PC-3 (cell line): ENCODE results near the gene IL34. TPM values are rescaled to one million over a fixed set of nuclear protein-coding genes. Genes with fewer than 3 reads are reported as not detected.

Experiments used
- ATAC-seq: fragments of 200-7000 bp; cut with Tn5 transposase; 2 replicates; pipeline ENCODE4 v1.9.1; 2020; ENCODE audit warnings: mild to moderate bottlenecking, moderate library complexity
- BruUV-seq: library from RNA; stranded (reverse); fragments of 400-500 nt; replicated peaks from 2 replicates; lab custom pipeline; 2021; lab: Mats Ljungman, UMichigan
- CTCF ChIA-PET: fragments of 300-600 bp; sonication (Branson Sonifier 250); formaldehyde crosslinking; loops from one replicate; lab custom pipeline; 2022; ENCODE audit warnings: antibody characterized with exemption; lab: Charles Lee
- POLR2A ChIA-PET: fragments of 300-600 bp; sonication (Branson Sonifier 250); formaldehyde crosslinking; loops from one replicate; lab custom pipeline; 2022; ENCODE audit warnings: antibody characterized with exemption; ENCODE audit not compliant: unreplicated experiment; lab: Charles Lee
- DNase-seq: peaks from one replicate; pipeline ENCODE4 v3.0.0-alpha.2; 2015
- H2AFZ ChIP-seq: fragments of 300-600 bp; sonication (generic); 2 replicates; pipeline ENCODE4 v1.6.0; 2016; ENCODE audit warnings: antibody characterized with exemption, low read length
- H3F3A ChIP-seq: fragments of 300-600 bp; sonication (generic); one replicate; pipeline ENCODE4 v1.6.0; 2017; ENCODE audit warnings: antibody characterized with exemption, low read length, control low read depth, mild to moderate bottlenecking; ENCODE audit not compliant: unreplicated experiment
- H3K27ac ChIP-seq: fragments of 300-600 bp; sonication (generic); 2 replicates; pipeline ENCODE4 v1.5.1; 2016; ENCODE audit warnings: mild to moderate bottlenecking, low read length
- H3K27me3 ChIP-seq: fragments of 300-600 bp; sonication (generic); 2 replicates; pipeline ENCODE4 v1.6.1; 2016; ENCODE audit warnings: low read length, mixed read lengths
- H3K36me3 ChIP-seq: fragments of 300-600 bp; sonication (generic); 2 replicates; pipeline ENCODE4 v1.6.1; 2016; ENCODE audit warnings: low read depth, mixed run types, low read length, mixed read lengths
- H3K4me1 ChIP-seq: fragments of 300-600 bp; sonication (generic); 2 replicates; pipeline ENCODE4 v1.5.1; 2016; ENCODE audit warnings: low read length; ENCODE audit not compliant: insufficient read depth
- H3K4me2 ChIP-seq: fragments of 300-600 bp; sonication (generic); 2 replicates; pipeline ENCODE4 v1.6.0; 2016; ENCODE audit warnings: low read length
- H3K4me3 ChIP-seq: fragments of 300-600 bp; sonication (generic); 2 replicates; pipeline ENCODE4 v1.5.1; 2016; ENCODE audit warnings: mild to moderate bottlenecking, low read length, mixed read lengths
- H3K79me2 ChIP-seq: fragments of 300-600 bp; sonication (generic); 2 replicates; pipeline ENCODE4 v1.6.1; 2017; ENCODE audit warnings: low read length, mixed read lengths
- H3K9ac ChIP-seq: fragments of 300-600 bp; sonication (generic); 2 replicates; pipeline ENCODE4 v1.6.0; 2016; ENCODE audit warnings: mild to moderate bottlenecking, low read length
- H3K9me2 ChIP-seq: fragments of 300-600 bp; sonication (generic); replicated peaks from 2 replicates; pipeline ENCODE4 v1.6.1; 2016; ENCODE audit warnings: mixed run types, low read length, mixed read lengths
- H3K9me3 ChIP-seq: fragments of 300-600 bp; sonication (generic); 2 replicates; pipeline ENCODE4 v1.6.1; 2016; ENCODE audit warnings: low read length, mixed read lengths
- H4K20me1 ChIP-seq: fragments of 300-600 bp; sonication (generic); 2 replicates; pipeline ENCODE4 v1.6.1; 2016; ENCODE audit warnings: low read length, mixed read lengths
- EZH2 ChIP-seq: fragments of 300-600 bp; sonication (generic); IDR thresholded peaks from one replicate; pipeline ENCODE4 v1.6.1; 2017; ENCODE audit warnings: antibody characterized with exemption, mild to moderate bottlenecking, low read length; ENCODE audit not compliant: unreplicated experiment
- EZH2phosphoT487 ChIP-seq: fragments of 300-600 bp; sonication (generic); IDR thresholded peaks from 2 replicates; pipeline ENCODE4 v1.6.1; 2018; ENCODE audit warnings: mild to moderate bottlenecking, antibody characterized with exemption, low read length, borderline replicate concordance
- intact Hi-C: fragments of 100-400 bp; cut with micrococcal nuclease; formaldehyde crosslinking; loops from 2 replicates; pipeline ENCODE4 v1.9.0; 2023
- total RNA-seq: library from RNA; depleted of rRNA; stranded (reverse); fragments of >200 nt; gene quantifications from 2 replicates; pipeline ENCODE4 v1.2.3, GENCODE V29; 2014
- TF ChIP-seq, protein P1 (sequence below): fragments of 300-600 bp; sonication (generic); conservative IDR thresholded peaks from 2 replicates; pipeline ENCODE4 v1.5.1; 2017; ENCODE audit warnings: antibody characterized with exemption, low read depth, mild to moderate bottlenecking, low read length

IL34 gene
- total RNA-seq, 1 experiment from 2014 or later: not detected

DNA sequence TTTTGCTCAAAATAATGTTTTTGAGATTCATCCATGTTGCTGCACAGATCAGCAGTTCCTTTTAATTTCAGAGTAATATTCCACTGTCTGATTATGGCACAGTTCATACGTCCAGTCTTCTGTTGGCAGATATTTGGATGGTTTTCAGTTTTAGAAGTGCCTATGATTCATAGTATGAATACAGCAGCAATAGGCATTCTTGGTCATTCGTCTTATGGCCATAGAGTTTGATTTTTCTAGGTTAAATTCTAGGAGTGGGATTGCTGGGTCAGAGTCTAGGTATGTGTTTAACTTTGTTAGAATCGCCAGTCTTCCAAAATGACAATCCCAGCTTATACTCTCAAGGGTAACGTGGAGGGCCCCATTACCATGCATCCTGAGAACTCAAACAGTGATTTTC is 11.5 kb upstream of the IL34 start:
- Histone ChIP-seq H3K4me1 (peaks cover 8% of the 10 kb centered on the region), H3F3A (no peaks in the 10 kb centered on the region), H3K4me2 (no peak overlapping the region), H4K20me1 (no peaks in the 10 kb centered on the region), H3K9ac (no peak overlapping the region), H3K36me3 (no peaks in the 10 kb centered on the region), H3K27ac (peak overlapping the region; percentile 55), H3K4me3 (no peak overlapping the region), H3K27me3 (no peaks in the 10 kb centered on the region), H2AFZ (no peak overlapping the region), H3K9me3 (no peaks in the 10 kb centered on the region), H3K9me2 (no peaks in the 10 kb centered on the region), H3K79me2 (no peaks in the 10 kb centered on the region)
- peak; percentile 49 for ATAC-seq
- BruUV-seq: no TSS peak
- POLR2A ChIA-PET: no interaction called here
- no peak for DNase-seq
- TF ChIP-seq EZH2phosphoT487 (no peak), EZH2 (no peak)
- TF ChIP-seq, protein P1, sequence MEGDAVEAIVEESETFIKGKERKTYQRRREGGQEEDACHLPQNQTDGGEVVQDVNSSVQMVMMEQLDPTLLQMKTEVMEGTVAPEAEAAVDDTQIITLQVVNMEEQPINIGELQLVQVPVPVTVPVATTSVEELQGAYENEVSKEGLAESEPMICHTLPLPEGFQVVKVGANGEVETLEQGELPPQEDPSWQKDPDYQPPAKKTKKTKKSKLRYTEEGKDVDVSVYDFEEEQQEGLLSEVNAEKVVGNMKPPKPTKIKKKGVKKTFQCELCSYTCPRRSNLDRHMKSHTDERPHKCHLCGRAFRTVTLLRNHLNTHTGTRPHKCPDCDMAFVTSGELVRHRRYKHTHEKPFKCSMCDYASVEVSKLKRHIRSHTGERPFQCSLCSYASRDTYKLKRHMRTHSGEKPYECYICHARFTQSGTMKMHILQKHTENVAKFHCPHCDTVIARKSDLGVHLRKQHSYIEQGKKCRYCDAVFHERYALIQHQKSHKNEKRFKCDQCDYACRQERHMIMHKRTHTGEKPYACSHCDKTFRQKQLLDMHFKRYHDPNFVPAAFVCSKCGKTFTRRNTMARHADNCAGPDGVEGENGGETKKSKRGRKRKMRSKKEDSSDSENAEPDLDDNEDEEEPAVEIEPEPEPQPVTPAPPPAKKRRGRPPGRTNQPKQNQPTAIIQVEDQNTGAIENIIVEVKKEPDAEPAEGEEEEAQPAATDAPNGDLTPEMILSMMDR: no peak
- intact Hi-C loops: loop anchor here (2.0 kb wide), 1 partner anchor 20 kb away; no protein-coding TSS in a partner anchor
- CTCF ChIA-PET: no interaction called here

DNA sequence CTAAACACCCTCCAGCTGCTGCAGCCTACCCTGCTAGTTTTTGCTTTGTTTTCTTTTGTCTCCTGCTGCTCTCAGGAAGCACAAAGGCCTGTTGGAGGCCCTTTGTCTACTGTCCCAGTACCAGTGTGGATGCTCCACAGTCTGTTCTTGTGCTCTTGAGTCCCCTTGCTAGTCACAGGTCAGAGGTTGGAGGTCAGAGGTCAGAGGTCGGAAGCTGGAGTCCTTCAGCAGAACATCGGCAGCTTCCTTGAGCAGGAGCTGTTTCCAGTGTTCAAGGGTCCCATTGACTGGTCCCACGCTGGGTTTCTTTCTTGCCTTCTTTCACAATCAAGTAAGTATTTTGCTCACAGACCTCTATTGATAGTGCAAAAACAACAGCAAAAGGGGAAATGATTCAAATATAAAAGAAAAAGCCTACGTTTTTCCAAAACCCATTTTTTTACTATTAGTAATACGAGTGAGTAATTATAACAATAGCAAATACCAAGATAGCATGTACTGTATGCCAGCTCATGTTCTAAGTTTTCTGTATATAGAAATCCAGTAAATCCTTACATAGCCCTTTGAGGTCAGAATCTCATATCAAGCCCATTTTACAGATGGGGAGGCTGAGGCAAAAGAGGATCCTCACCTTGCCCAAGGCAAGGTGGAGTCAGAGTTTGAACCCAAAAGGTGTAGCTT is 10.9 kb upstream of the IL34 start:
- peak; percentile 86 for ATAC-seq
- BruUV-seq: no TSS peak
- peak overlapping the region; percentile 63; the same call in 1 of the 2 replicates for H3K4me2 ChIP-seq

More for the DNA sequence above, 10.9 kb upstream of the IL34 start:
- no peak overlapping the region for H2AFZ ChIP-seq
- peaks cover 8% of the 10 kb centered on the region for H3K4me1 ChIP-seq
- no peaks in the 10 kb centered on the region for H3K36me3 ChIP-seq
- DNase-seq: peak; percentile 68
- H3K4me3 ChIP-seq: peak overlapping the region; percentile 22; the same call in 1 of the 2 replicates
- ChIA-PET CTCF (interaction anchor here (0.7 kb wide), 1 partner anchor 866 kb away, joined by 5 read pairs; no protein-coding TSS in a partner anchor), POLR2A (interaction anchor here (0.6 kb wide), 1 partner anchor 37 kb away, joined by 12 read pairs; no protein-coding TSS in a partner anchor)
- no peaks in the 10 kb centered on the region for H3K9me2 ChIP-seq
- TF ChIP-seq, protein P1: no peak
- TF ChIP-seq EZH2 (no peak), EZH2phosphoT487 (no peak)
- no peaks in the 10 kb centered on the region for H3K9me3 ChIP-seq
- no peak overlapping the region for H3K9ac ChIP-seq
- H3K27me3 ChIP-seq: no peaks in the 10 kb centered on the region
- H3K79me2 ChIP-seq: no peaks in the 10 kb centered on the region
- H3K27ac ChIP-seq: peak overlapping the region; percentile 55
- intact Hi-C loops: loop anchor here (2.0 kb wide), 1 partner anchor 21 kb away; no protein-coding TSS in a partner anchor
- no peaks in the 10 kb centered on the region for H3F3A ChIP-seq
- H4K20me1 ChIP-seq: no peaks in the 10 kb centered on the region
